ENCODE results near the gene TBX15. TPM values are rescaled to one million over a fixed set of nuclear protein-coding genes. Genes with fewer than 3 reads are reported as not detected.

TBX15 gene
- total and polyA plus RNA-seq, 9 of the 15 experiments (the other 6 are each of a cell fraction or from before 2014, with no cell fraction given): 0.03 to 3.4 (median 2.3) TPM

- BruUV-seq (replicated peaks): no TSS peak
- no peak overlapping the region for H2AFZ ChIP-seq (ENCODE audit: low read depth, low read length)
- TF ChIP-seq CCAR2 (IDR thresholded peaks at IDR 0.05; ENCODE audit: low read depth, low read length) (no peak), U2AF2 (optimal IDR thresholded peaks at IDR 0.05; ENCODE audit: low read depth, low read length) (no peak), DMBX1 (CRISPR knock-in tag; IDR thresholded peaks at IDR 0.05; ENCODE audit: borderline replicate concordance) (no peak), CSDE1 (IDR thresholded peaks at IDR 0.05) (no peak), ZNF592 (IDR thresholded peaks at IDR 0.05) (no peak)
- TF ChIP-seq, protein P1, sequence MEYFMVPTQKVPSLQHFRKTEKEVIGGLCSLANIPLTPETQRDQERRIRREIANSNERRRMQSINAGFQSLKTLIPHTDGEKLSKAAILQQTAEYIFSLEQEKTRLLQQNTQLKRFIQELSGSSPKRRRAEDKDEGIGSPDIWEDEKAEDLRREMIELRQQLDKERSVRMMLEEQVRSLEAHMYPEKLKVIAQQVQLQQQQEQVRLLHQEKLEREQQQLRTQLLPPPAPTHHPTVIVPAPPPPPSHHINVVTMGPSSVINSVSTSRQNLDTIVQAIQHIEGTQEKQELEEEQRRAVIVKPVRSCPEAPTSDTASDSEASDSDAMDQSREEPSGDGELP (CRISPR knock-in tag; IDR thresholded peaks at IDR 0.05; ENCODE audit: borderline replicate concordance): no peak
- intact Hi-C loops (cut with micrococcal nuclease) (no loop called here), in situ Hi-C loops (cut with MboI) (no loop called here)
- DNase-seq (ENCODE audit: extremely low read depth in 1 of 4, low spot score in 3 of 4): no peak
- peaks cover 0 to 17% of the 10 kb centered on the region in 2 experiments; a peak in 2 of 5 replicates for H3K4me1 ChIP-seq (replicated peaks in 1 of 2; ENCODE audit: control insufficient read depth in 2 of 2, insufficient read depth in 2 of 2, low read length in 2 of 2)
- H3K36me3 ChIP-seq (ENCODE audit: control insufficient read depth, insufficient read depth, low read length): no peaks in the 10 kb centered on the region
- H3K4me2 ChIP-seq (ENCODE audit: insufficient read depth, low read length): no peak overlapping the region
- ATAC-seq: no peak
- WGBS (ENCODE audit: insufficient coverage, low coverage, missing lambda C conversion rate): 14% methylated on average over 6 of the region's 6 CpGs
- H3K27ac ChIP-seq (ENCODE audit: extremely low read depth, low read depth, low read length): no peak overlapping the region
- H3K4me3 ChIP-seq: no peak overlapping the region
- ChIA-PET POLR2A (no interaction called here), CTCF (ENCODE audit: low intra/inter-chr PET ratio) (no interaction called here)
- no peak for FAIRE-seq
- no peaks in the 10 kb centered on the region for H4K20me1 ChIP-seq (replicated peaks; ENCODE audit: control insufficient read depth, insufficient read depth, low read length)
- H3K79me2 ChIP-seq (ENCODE audit: control insufficient read depth, insufficient read depth, low read length): peaks cover 5% of the 10 kb centered on the region; the same call in 1 of the 3 replicates
- H3K9ac ChIP-seq (ENCODE audit: insufficient read depth in 1 of 2, low read depth in 2 of 2, low read length in 2 of 2): no peak overlapping the region
- no peaks in the 10 kb centered on the region for H3K9me3 ChIP-seq (replicated peaks; ENCODE audit: control insufficient read depth, insufficient read depth, low read depth, low read length)
- H3K9me1 ChIP-seq (ENCODE audit: control insufficient read depth, insufficient read depth, low read length): no peaks in the 10 kb centered on the region
- H3K27me3 ChIP-seq (ENCODE audit: control insufficient read depth in 2 of 2, insufficient read depth in 2 of 2, low read length in 2 of 2): peaks cover 16 to 54% of the 10 kb centered on the region in 2 experiments
Measured at GRCh38 chr1:118982266-118982665, 5.9 kb downstream of the TBX15 start.
